ENCODE measurements around the gene SLC4A8.
"Not testable (repeated sequence)": the region's sequence is repeated elsewhere in the genome, so short reads cannot be mapped to it uniquely, and the experiment has no call there.

SLC4A8 gene

GRCh38 chr12:51430196-51430895 lies 5.7 kb downstream of the SLC4A8 start:
- no peak for DNase-seq

GRCh38 chr12:51432921-51433320 lies 8.3 kb downstream of the SLC4A8 start:
- no peak for DNase-seq

GRCh38 chr12:51434305-51434704 lies 9.7 kb downstream of the SLC4A8 start:
- DNase-seq, result no peak

GRCh38 chr12:51437431-51437830 lies 12.8 kb downstream of the SLC4A8 start:
- no peak for DNase-seq

- DNase-seq, result no peak
These were observed 14.7 kb downstream of the SLC4A8 start for GRCh38 chr12:51439330-51439729.

GRCh38 chr12:51441583-51441982 lies 17.0 kb downstream of the SLC4A8 start:
- no peak for DNase-seq

GRCh38 chr12:51442324-51442723 lies 17.7 kb downstream of the SLC4A8 start:
- DNase-seq, result no peak

GRCh38 chr12:51443573-51443972 lies 18.9 kb downstream of the SLC4A8 start:
- no peak for DNase-seq

GRCh38 chr12:51448618-51449256 lies 24.1 kb downstream of the SLC4A8 start:
- no peak for DNase-seq

- no peak for DNase-seq
These were observed 25.1 kb downstream of the SLC4A8 start for GRCh38 chr12:51449580-51450246.

GRCh38 chr12:51450333-51450732 lies 25.7 kb downstream of the SLC4A8 start:
- no peak for DNase-seq

GRCh38 chr12:51450806-51451205 lies 26.2 kb downstream of the SLC4A8 start:
- no peak for DNase-seq

- not testable (repeated sequence) for DNase-seq
These were observed 29.4 kb downstream of the SLC4A8 start for GRCh38 chr12:51454016-51454415.

- DNase-seq, result not testable (repeated sequence)
These were observed 30.4 kb downstream of the SLC4A8 start for GRCh38 chr12:51455050-51455449.

GRCh38 chr12:51458635-51459034 lies 34.0 kb downstream of the SLC4A8 start:
- DNase-seq, result no peak

GRCh38 chr12:51460519-51460918 lies 35.9 kb downstream of the SLC4A8 start:
- DNase-seq, result no peak

- DNase-seq, result no peak
These were observed 40.9 kb downstream of the SLC4A8 start for GRCh38 chr12:51465491-51465890.

- no peak for DNase-seq
These were observed 45.5 kb downstream of the SLC4A8 start for GRCh38 chr12:51470116-51470515.

GRCh38 chr12:51471111-51471864 lies 46.7 kb downstream of the SLC4A8 start:
- DNase-seq, result peak; percentile 46

- DNase-seq, result no peak
These were observed 48.4 kb downstream of the SLC4A8 start for GRCh38 chr12:51472984-51473383.

GRCh38 chr12:51473947-51474346 lies 49.3 kb downstream of the SLC4A8 start:
- no peak for DNase-seq

- DNase-seq, result no peak
These were observed 50.9 kb downstream of the SLC4A8 start for GRCh38 chr12:51475543-51475942.

- DNase-seq, result no peak
These were observed 56.3 kb downstream of the SLC4A8 start for GRCh38 chr12:51480978-51481377.

All from RPMI8226 (cell line).